ENCODE measurements around the gene AQP9. TPM values are rescaled to one million over a fixed set of nuclear protein-coding genes. Genes with fewer than 3 reads are reported as not detected.

AQP9 gene
- total RNA-seq, 1 experiment from 2014 or later: not detected

GRCh38 chr15:58146749-58147148, 8.6 kb downstream of the AQP9 start:
- Histone ChIP-seq H3K36me3 (ENCODE audit: control insufficient read depth, insufficient read depth, low read length) (no peaks in the 10 kb centered on the region), H3K4me3 (ENCODE audit: low read depth in 2 of 2, low read length in 2 of 2) (no peak overlapping the region), H3K4me1 (ENCODE audit: control insufficient read depth, insufficient read depth, low read length) (no peaks in the 10 kb centered on the region), H3K9me3 (ENCODE audit: control insufficient read depth, insufficient read depth, low read depth, low read length) (no peaks in the 10 kb centered on the region), H3K27ac (ENCODE audit: low read length) (no peak overlapping the region), H3K27me3 (ENCODE audit: control insufficient read depth, insufficient read depth, low read length) (0 out of 2 replicates have a peak, but pooled peaks cover 2% of the 10 kb centered on the region)
- no peak for ATAC-seq
- CTCF ChIA-PET: no interaction called here
- intact Hi-C loops (cut with micrococcal nuclease; ENCODE audit: unreplicated experiment) (no loop called here), in situ Hi-C loops (cut with HindIII; ENCODE audit: low pct_unique_long_range_greater_than_20kb, low sequenced_read_pairs) (no loop called here)
- POLR2A ChIA-PET: no interaction called here
- peak; percentile 28 for DNase-seq (ENCODE audit: low read depth, low spot score)
- TF ChIP-seq TCF7L2 (IDR thresholded peaks at IDR 0.05; ENCODE audit: low read depth, low read length): no peak
- no peak for TF ChIP-seq REST (IDR thresholded peaks at IDR 0.05; ENCODE audit: insufficient read depth in 1 of 2, low read depth in 2 of 2, low read length in 1 of 2)
- TF ChIP-seq SIN3A (IDR thresholded peaks at IDR 0.05; ENCODE audit: borderline replicate concordance, insufficient read depth, low read depth, low read length): no peak
- no peak for TF ChIP-seq POLR2AphosphoS5 (IDR thresholded peaks at IDR 0.05; ENCODE audit: low read depth, low read length)
- TF ChIP-seq CTCF (IDR thresholded peaks at IDR 0.05): no peak
- no TSS peak for BruUV-seq (replicated peaks)

DNA sequence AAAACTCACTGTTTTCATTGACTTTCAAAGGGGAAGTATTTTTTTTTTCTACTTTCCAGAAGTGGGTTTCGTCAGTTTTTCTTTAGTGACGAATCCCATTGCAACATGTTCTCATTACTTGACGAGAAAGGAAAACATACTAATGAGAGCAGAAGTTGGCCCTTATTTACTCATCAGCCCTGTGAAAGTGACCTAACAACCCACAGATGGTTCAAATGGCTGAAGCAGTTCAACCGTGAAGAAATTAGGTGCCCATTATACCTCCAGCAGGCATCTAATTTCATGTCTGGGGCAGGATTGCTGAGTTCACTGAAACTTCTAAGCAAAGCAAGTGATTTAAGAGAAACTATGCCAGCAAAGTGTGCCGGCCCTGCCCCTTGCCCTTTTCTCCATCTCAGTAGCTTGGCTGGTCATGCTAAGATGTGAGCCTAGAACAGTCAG, 9.0 kb downstream of the AQP9 start:
- Histone ChIP-seq H3K9me3 (ENCODE audit: control insufficient read depth, insufficient read depth, low read depth, low read length) (no peaks in the 10 kb centered on the region), H3K27me3 (ENCODE audit: control insufficient read depth, insufficient read depth, low read length) (0 out of 2 replicates have a peak, but pooled peaks cover 2% of the 10 kb centered on the region), H3K36me3 (ENCODE audit: control insufficient read depth, insufficient read depth, low read length) (no peaks in the 10 kb centered on the region), H3K4me1 (ENCODE audit: control insufficient read depth, insufficient read depth, low read length) (no peaks in the 10 kb centered on the region), H3K4me3 (ENCODE audit: low read depth in 2 of 2, low read length in 2 of 2) (no peak overlapping the region), H3K27ac (ENCODE audit: low read length) (no peak overlapping the region)
- TF ChIP-seq SIN3A (IDR thresholded peaks at IDR 0.05; ENCODE audit: borderline replicate concordance, insufficient read depth, low read depth, low read length): no peak
- TF ChIP-seq TCF7L2 (IDR thresholded peaks at IDR 0.05; ENCODE audit: low read depth, low read length): no peak
- no peak for TF ChIP-seq POLR2AphosphoS5 (IDR thresholded peaks at IDR 0.05; ENCODE audit: low read depth, low read length)
- TF ChIP-seq REST (IDR thresholded peaks at IDR 0.05; ENCODE audit: insufficient read depth in 1 of 2, low read depth in 2 of 2, low read length in 1 of 2): no peak
- TF ChIP-seq CTCF (IDR thresholded peaks at IDR 0.05): no peak
- ATAC-seq: no peak
- DNase-seq (ENCODE audit: low read depth, low spot score): no peak
- in situ Hi-C loops (cut with HindIII; ENCODE audit: low pct_unique_long_range_greater_than_20kb, low sequenced_read_pairs): no loop called here
- no TSS peak for BruUV-seq (replicated peaks)
- intact Hi-C loops (cut with micrococcal nuclease; ENCODE audit: unreplicated experiment): no loop called here
- CTCF ChIA-PET: no interaction called here
- POLR2A ChIA-PET: no interaction called here

Measured in Panc1 (cell line).